Left ventricle myocardium inferior (tissue), 1 donor: Measurements from ENCODE around the gene TTLL1. TPM values are rescaled to one million over a fixed set of nuclear protein-coding genes. Genes with fewer than 3 reads are reported as not detected.

ENCODE experiments used
- DNase-seq: peaks from one replicate; pipeline ENCODE4 v3.0.0-alpha.2; 2020
- H3K27ac ChIP-seq: fragments of 200-600 bp; replicated peaks from 2 replicates; pipeline ENCODE4 v1.8.0; 2021
- H3K27me3 ChIP-seq: fragments of 200-600 bp; 2 replicates; pipeline ENCODE4 v1.8.0; 2021; ENCODE audit warnings: low read depth
- H3K36me3 ChIP-seq: fragments of 200-600 bp; 2 replicates; pipeline ENCODE4 v1.8.0; 2021
- H3K4me1 ChIP-seq: fragments of 200-600 bp; 2 replicates; pipeline ENCODE4 v1.8.0; 2021
- H3K4me3 ChIP-seq: fragments of 200-600 bp; 2 replicates; pipeline ENCODE4 v1.8.0; 2021; ENCODE audit warnings: mild to moderate bottlenecking, moderate library complexity
- H3K9me3 ChIP-seq: fragments of 200-600 bp; replicated peaks from 2 replicates; pipeline ENCODE4 v1.8.0; 2021
- intact Hi-C: fragments of 100-400 bp; cut with micrococcal nuclease; formaldehyde crosslinking; loops from one replicate; pipeline ENCODE4 v1.11.0; 2022
- total RNA-seq: library from RNA; stranded (reverse); fragmentation: NEBNext Ultra II Directional; extraction: Animal tissue kit (Norgen Biotek cat#: 25700); gene quantifications from one replicate; pipeline ENCODE4 v1.2.1, GENCODE V29; 2021
- TF ChIP-seq, protein P1 (sequence below): fragments of 200-600 bp; IDR thresholded peaks from 2 replicates; pipeline ENCODE4 v1.8.0; 2021; ENCODE audit warnings: antibody characterized with exemption, mild to moderate bottlenecking, borderline replicate concordance
- donor health status: DM: no; HTN: yes; CAD: no; lungs with severe emphysema.

Gene TTLL1
- total RNA-seq, 1 donor from 2014 or later = 8.5 TPM

DNA sequence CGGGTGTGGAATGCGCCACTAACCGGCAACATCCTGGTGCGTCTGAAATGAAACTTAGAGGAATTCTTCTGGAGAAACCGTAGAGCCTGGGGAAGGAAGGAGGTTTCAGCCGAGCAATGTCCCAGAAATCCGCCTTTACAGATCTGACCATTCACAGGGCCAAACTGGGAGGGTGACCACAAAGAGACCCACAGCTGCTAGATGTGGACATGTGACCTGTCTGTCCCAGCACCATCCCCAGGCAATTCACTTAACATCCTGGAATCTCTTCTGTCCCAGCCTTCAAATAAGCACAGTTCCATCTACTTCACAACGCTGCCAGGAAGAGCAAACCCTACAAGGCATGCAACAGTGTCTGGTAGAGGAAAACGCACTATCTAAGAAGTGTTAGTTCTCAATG lies 44.2 kb upstream of the TTLL1 start:
- intact Hi-C loops = no loop called here
- TF ChIP-seq, protein P1, sequence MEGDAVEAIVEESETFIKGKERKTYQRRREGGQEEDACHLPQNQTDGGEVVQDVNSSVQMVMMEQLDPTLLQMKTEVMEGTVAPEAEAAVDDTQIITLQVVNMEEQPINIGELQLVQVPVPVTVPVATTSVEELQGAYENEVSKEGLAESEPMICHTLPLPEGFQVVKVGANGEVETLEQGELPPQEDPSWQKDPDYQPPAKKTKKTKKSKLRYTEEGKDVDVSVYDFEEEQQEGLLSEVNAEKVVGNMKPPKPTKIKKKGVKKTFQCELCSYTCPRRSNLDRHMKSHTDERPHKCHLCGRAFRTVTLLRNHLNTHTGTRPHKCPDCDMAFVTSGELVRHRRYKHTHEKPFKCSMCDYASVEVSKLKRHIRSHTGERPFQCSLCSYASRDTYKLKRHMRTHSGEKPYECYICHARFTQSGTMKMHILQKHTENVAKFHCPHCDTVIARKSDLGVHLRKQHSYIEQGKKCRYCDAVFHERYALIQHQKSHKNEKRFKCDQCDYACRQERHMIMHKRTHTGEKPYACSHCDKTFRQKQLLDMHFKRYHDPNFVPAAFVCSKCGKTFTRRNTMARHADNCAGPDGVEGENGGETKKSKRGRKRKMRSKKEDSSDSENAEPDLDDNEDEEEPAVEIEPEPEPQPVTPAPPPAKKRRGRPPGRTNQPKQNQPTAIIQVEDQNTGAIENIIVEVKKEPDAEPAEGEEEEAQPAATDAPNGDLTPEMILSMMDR = no peak
- H3K36me3 ChIP-seq = peaks cover 53% of the 10 kb centered on the region

DNA sequence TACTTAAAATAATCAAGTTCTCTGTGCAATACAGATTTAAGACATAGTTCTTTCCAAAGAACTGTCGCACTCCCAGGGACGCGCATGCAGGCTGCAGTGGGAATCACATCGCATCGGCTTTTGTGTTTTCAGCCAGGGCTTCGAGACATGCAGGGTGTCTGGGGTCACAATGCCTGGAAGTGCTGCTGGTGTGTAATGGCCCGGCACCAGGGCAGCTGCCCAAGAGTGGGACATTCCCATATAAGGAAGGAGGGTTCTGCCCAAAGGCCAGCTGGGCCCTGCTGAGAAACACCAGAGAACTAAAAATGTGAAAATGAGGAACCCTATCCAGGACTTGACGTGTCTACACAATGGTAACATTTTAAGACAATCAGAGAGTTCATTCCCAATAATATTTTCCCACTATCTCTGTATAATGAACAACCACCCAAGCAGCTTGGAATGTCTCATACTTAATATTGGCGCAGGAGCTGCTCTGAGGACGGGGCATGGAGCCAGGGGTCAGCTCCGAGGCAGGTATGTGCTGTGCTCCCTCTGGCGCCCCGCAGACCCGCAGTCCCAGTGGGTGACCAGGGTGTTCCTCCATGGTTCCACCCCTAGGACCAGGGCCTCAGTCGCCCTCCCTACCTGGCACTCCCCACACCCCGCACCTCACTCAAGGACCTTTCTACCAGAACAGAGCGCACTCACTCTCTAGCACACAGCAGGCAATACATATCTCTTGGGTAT lies 42.7 kb upstream of the TTLL1 start:
- H3K27ac ChIP-seq = peak overlapping the region; percentile 40
- H3K27me3 ChIP-seq = no peaks in the 10 kb centered on the region
- peaks cover 40% of the 10 kb centered on the region for H3K36me3 ChIP-seq
- no peak for DNase-seq
- H3K4me1 ChIP-seq = peaks cover 27% of the 10 kb centered on the region
- TF ChIP-seq, protein P1 = no peak
- H3K4me3 ChIP-seq = no peak overlapping the region
- no peaks in the 10 kb centered on the region for H3K9me3 ChIP-seq
- intact Hi-C loops = no loop called here

More for the DNA sequence above, 44.2 kb upstream of the TTLL1 start:
- Histone ChIP-seq H3K4me1 (peaks cover 31% of the 10 kb centered on the region), H3K27me3 (no peaks in the 10 kb centered on the region), H3K4me3 (no peak overlapping the region), H3K9me3 (no peaks in the 10 kb centered on the region), H3K27ac (no peak overlapping the region)
- no peak for DNase-seq

DNA sequence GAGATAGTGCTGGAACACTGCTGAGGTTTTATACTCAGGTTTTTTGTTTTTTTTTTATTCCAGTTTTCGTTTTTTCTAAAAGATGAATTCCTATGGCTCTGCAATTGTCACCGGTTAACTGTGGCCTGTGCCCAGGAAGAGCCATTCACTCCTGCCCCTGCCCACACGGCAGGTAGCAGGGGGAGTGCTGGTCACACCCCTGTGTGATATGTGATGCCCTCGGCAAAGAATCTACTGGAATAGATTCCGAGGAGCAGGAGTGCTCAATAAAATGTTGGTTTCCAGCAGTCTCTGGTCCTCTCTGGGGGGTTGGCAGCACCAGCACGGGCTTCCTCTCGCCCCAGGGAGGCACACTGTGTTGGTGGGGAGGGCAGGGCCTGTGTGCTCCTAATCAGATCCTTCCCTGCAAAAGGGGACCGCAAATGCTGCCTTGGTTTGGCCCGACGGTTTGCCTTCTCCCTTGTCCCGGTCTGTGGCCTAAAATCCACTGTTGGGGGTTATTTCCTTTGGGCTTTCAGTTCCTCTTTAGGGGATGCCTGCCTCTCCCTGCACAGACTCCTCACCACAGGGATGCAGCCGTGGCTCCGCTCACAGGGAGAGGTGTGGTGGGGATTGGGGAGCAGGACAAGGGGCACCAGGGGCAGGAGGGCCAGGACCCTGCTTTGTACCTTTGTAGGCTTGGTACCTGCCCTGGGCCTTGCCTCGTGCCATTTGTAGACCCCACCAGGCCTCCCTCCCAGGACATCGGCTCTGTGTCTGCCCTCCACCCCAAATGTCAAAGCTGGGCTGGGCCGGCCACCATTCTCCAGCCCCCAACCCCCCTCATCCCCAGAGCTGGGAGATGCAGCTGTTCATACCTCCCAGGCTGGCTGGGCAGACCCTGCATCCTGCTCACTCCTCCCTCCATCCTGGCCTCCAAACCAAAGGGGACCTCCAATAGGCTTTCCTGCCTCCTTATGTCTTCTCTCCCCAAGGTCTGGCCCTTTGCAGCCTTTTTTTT lies 40.5 kb upstream of the TTLL1 start:
- H3K36me3 ChIP-seq = peaks cover 26% of the 10 kb centered on the region
- intact Hi-C loops = no loop called here
- DNase-seq = no peak
- H3K4me3 ChIP-seq = no peak overlapping the region
- no peaks in the 10 kb centered on the region for H3K27me3 ChIP-seq
- TF ChIP-seq, protein P1 = no peak
- H3K27ac ChIP-seq = no peak overlapping the region
- peaks cover 16% of the 10 kb centered on the region for H3K4me1 ChIP-seq
- no peaks in the 10 kb centered on the region for H3K9me3 ChIP-seq

DNA sequence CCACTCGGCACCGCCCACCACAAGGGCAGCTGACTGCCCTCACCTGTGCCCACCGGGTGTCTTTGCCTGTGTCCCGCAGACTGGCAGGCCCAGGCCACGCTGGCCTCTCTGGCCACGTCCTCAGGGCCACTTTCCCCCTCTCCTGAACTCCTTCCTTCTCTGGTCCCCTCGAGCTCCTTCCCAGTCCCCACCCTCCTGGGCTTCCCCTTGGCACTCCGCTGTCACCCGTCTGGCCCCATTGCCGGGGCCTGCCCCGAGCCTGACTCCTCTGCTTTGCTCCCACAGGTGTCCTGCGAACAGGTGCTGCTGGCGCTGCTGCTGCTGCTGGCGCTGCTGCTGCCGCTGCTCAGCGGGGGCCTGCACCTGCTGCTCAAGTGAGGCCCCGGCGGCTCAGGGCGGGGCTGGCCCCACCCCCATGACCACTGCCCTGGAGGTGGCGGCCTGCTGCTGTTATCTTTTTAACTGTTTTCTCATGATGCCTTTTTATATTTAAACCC lies 39.8 kb upstream of the TTLL1 start:
- H3K4me1 ChIP-seq = peaks cover 16% of the 10 kb centered on the region
- no peaks in the 10 kb centered on the region for H3K9me3 ChIP-seq
- intact Hi-C loops = no loop called here

DNA sequence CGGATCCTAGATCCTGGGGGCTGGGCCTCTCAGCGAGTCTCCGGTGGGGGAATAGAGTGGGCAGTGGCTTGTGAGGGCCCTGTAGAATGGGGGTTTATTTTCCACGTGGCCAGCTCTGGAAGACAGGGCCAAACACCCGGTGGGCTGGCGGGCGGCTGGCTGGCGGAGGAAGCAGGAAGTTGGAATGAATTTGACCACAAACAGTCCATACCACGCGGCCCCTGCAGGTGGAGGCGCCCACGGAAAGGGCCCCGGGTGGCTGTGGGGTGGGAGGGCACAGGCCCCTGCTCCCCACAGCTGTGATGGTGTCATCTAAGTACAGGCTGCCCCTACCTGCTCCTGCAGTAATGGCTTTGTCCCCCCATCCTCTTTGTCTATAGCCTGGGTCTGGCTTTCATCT lies 38.9 kb upstream of the TTLL1 start:
- no peak overlapping the region for H3K27ac ChIP-seq
- intact Hi-C loops = no loop called here
- DNase-seq = no peak
- H3K4me1 ChIP-seq = peaks cover 16% of the 10 kb centered on the region
- no peak overlapping the region for H3K4me3 ChIP-seq
- TF ChIP-seq, protein P1 = no peak
- H3K27me3 ChIP-seq = no peaks in the 10 kb centered on the region
- H3K36me3 ChIP-seq = peaks cover 13% of the 10 kb centered on the region
- no peaks in the 10 kb centered on the region for H3K9me3 ChIP-seq

More for the DNA sequence above, 39.8 kb upstream of the TTLL1 start:
- TF ChIP-seq, protein P1 = no peak
- Histone ChIP-seq H3K27me3 (no peaks in the 10 kb centered on the region), H3K4me3 (no peak overlapping the region), H3K36me3 (peaks cover 19% of the 10 kb centered on the region), H3K27ac (no peak overlapping the region)
- no peak for DNase-seq
